ENCODE data around the gene INPP5D.

INPP5D gene

DNA sequence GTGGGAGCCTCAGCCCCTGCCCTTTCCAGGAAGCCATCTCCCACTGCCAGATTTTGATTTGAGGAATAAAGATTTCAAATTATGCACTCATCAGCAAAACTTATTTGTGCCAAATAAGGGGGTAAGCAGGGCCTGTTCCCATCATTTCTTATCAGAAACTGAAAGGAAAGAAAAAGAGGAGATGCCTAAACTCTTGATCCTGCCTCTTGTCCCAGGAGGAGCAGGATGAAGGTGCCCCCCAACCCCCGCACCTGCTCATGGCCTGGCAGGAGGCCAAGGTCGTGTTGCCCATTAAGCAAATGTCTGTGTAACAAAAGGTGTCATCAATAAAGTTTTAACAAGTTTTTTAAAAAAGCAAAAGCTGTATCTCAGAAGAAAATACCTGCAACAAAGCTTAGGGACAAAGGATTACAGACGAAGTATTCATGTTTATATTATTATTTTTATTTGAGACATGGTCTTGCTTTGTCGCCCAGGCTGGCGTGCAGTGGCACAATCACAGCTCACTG is 80.0 kb downstream of the INPP5D start:
- TF ChIP-seq CTCF (IDR thresholded peaks at IDR 0.05; ENCODE audit: low read depth, low read length): no peak
- no peak for DNase-seq (ENCODE audit: extremely low read depth, low read depth)

DNA sequence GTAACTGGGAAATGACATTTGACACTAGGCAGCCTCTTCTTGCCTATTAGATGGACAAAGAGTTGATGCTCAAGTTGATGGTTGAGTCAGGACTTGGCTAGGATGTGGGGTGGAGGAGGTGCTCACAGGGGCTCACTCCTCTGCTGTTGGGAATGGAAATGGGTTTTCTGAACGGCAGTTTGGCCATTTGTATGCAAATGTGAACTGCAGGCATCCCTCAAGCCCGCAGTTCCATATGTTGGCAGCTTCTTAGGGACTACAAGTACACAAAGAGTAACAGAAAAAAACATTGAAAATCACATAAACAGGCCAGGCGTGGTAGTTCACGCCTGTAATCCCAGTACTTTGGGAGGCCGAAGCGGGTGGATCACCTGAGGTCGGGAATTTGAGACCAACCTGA is 80.8 kb downstream of the INPP5D start:
- TF ChIP-seq CTCF (IDR thresholded peaks at IDR 0.05; ENCODE audit: low read depth, low read length): no peak

DNA sequence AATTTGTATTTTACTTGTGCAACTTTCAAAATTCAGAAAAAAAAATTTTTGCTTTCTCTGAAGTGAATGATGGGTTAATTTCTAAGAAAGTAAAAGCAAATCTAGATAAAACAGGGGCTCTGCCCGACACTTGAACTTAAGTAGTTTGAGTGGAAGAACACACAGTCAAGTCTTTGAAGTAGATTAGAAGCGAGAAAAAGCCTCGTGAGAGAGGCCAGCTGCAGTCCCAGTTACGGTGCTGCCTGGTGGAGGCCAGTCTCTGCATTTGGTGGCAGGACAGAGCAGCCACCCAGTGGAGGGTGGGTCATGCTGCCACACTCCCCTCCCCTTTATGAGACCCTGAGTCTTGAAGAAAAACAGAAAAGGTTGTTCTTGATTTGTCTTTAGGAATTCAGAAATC is 81.8 kb downstream of the INPP5D start:
- TF ChIP-seq CTCF (IDR thresholded peaks at IDR 0.05; ENCODE audit: low read depth, low read length): no peak
- no peak for DNase-seq (ENCODE audit: extremely low read depth, low read depth)

More for the DNA sequence above, 80.8 kb downstream of the INPP5D start:
- no peak for DNase-seq (ENCODE audit: extremely low read depth, low read depth)

DNA sequence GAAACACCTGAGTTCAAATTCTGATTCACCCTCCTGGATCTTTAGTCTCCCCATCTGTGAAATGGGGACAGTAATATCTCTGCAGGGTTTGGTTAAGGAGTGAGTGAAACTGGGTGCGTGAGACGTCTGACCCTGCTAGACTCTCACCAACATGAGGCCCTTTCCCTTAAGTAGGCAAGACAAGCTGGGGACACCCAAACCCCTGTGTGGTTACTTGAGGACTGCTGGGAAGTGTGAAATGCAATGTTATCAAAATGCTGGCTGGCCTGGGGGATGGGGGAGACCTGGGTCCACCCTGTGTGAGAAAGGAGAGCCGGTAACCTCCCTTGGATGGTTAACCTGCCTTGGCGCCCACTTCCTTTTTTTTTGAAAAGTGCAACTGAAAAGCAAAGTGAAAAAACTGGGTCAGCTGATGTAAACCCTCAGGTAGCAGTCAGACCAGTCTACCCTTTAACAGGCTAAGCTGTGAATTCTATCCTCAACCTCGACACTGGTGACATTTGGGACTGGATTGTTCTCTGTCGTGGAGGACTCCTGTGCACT is 82.3 kb downstream of the INPP5D start:
- no peak for TF ChIP-seq CTCF (IDR thresholded peaks at IDR 0.05; ENCODE audit: low read depth, low read length)
- DNase-seq (ENCODE audit: extremely low read depth, low read depth): no peak

DNA sequence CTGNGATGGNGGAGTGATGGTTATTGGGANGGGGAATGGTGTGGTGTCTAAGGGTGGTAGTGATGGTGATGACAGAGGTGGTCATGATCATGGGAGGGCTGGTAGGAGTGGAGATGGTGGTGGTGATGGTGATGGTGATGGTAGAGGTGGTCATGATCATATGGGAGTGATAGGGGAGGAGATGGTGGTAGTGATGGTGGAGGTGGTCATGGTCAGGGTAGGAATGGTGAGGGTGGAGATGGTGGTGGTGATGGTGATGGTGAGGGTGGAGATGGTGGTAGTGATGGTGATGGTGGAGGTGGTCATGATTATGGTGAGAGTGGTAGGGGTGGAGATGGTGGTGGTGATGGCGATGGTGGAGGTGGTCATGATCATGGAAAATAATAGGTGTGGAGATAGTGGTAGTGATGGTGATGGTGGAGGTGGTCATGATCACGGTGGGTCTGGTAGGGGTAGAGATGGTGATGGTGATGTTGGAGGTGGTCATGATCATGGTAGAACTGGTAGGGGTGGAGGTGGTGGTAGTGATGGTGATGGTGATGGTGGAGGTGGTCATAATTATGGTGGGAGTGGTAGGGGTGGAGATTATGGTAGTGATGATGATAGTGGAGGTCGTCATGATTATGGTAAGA is 83.7 kb downstream of the INPP5D start:
- TF ChIP-seq CTCF (IDR thresholded peaks at IDR 0.05; ENCODE audit: low read depth, low read length): no peak
- no peak for DNase-seq (ENCODE audit: extremely low read depth, low read depth)

DNA sequence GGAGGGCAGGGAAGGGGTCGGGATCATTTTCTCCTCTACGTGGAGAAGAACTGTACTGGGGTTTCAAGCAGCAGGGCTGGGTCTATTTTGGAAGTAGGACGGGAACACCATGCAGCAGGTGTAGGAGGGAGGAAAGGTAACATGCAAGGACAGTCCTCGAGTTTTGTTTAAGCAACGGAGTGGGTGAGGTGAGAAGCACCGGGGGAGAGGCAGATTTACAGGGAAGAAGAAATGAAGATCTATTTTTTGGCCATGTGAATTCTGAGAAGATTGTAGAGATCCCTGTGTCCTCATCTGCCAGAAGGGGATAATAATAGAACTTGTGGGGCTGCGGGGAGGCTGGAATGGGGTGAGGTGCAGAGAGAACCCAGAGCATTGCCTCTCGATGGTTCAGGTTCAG is 85.6 kb downstream of the INPP5D start:
- no peak for DNase-seq (ENCODE audit: extremely low read depth, low read depth)
- no peak for TF ChIP-seq CTCF (IDR thresholded peaks at IDR 0.05; ENCODE audit: low read depth, low read length)

DNA sequence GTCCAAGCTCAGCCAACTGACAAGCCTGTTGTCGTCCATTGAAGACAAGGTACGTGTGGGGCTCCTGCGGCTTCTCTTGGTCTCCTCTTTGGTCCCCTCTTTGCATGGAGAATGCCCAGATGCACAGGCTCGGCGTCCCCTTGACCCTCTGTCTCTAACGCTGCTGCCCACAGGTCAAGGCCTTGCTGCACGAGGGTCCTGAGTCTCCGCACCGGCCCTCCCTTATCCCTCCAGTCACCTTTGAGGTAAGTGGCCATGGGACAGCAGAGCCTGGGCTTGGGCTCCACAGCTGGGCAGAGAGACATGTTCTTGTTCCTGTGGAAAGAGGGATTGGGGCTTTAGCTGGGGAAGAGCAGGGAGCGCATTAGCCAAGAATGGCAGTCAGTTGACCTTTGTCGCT is 86.1 kb downstream of the INPP5D start:
- no peak for TF ChIP-seq CTCF (IDR thresholded peaks at IDR 0.05; ENCODE audit: low read depth, low read length)
- no peak for DNase-seq (ENCODE audit: extremely low read depth, low read depth)
